ENCODE measurements around the gene CCDC50. TPM values are rescaled to one million over a fixed set of nuclear protein-coding genes. Genes with fewer than 3 reads are reported as not detected.

Gene CCDC50
- total RNA-seq, 1 experiment from 2014 or later: 21.0 TPM

DNA sequence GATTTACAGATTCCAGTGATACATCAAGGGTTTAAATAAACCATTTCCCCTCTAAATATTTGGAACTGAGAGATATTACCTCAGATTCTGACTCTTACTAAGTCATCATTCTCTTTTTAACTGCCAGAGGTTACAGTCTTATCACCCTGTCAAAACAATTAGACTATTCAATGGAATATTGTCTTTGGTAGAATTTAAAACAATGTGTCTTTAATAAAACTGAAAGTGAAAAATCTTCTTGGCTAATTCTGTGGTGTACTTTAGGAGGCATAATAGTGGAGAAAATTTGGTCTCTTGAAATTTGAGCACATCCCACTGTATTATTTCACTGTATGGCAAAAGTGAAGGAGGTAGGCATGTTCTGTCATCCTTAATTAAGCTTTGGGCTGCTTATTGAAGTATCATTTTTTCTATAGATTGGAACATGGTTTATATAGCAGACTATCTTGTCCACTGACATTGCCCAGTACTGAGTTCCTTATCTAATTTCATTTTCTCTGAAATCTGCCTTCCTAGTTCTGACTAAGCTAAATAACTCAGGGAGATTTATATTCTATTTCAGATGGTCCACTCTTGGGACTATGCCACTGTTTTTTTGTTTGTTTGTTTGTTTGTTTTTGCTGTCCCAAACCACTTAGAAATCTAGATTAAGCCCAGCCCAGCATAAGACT lies 49.1 kb downstream of the CCDC50 start:
- no peak overlapping the region for H3K23ac ChIP-seq (ENCODE audit: insufficient read length, low read depth, low read length)
- H3K4me1 ChIP-seq (ENCODE audit: insufficient read depth, low read length): no peaks in the 10 kb centered on the region; the same call in 1 of the 2 replicates
- H2BK5ac ChIP-seq (ENCODE audit: insufficient read length, low read length): no peak overlapping the region
- H3K4ac ChIP-seq (ENCODE audit: low read depth, low read length): no peak overlapping the region
- H4K5ac ChIP-seq (ENCODE audit: insufficient read length, low read depth, low read length): no peak overlapping the region
- Mint-ChIP-seq H3K9me3 (no peaks in the 10 kb centered on the region), H3K27ac (peak overlapping the region in 1 of 3 experiments; percentile 13; a peak in 1 of 7 replicates), H3K4me1 (peaks cover 20 to 22% of the 10 kb centered on the region in 2 experiments), H3K27me3 (ENCODE audit: low read depth) (no peaks in the 10 kb centered on the region), H3K4me3 (no peak overlapping the region), H3K36me3 (ENCODE audit: insufficient read depth in 1 of 3, low read depth in 3 of 3) (peaks cover 11 to 29% (median 19%) of the 10 kb centered on the region in 3 experiments)
- H3K27me3 ChIP-seq (ENCODE audit: insufficient read depth, low read length): no peaks in the 10 kb centered on the region; the same call in 1 of the 2 replicates
- H4K91ac ChIP-seq (ENCODE audit: insufficient read length, low read depth, low read length): no peak overlapping the region
- H4K8ac ChIP-seq (replicated peaks; ENCODE audit: insufficient read length, low read depth, low read length): no peak overlapping the region
- no peaks in the 10 kb centered on the region for H3K79me2 ChIP-seq (ENCODE audit: insufficient read depth, low read length)
- H3K79me1 ChIP-seq (ENCODE audit: insufficient read depth, low read depth, low read length, poor library complexity, severe bottlenecking): no peaks in the 10 kb centered on the region
- no peak overlapping the region for H3T11ph ChIP-seq (ENCODE audit: low read length)
- H3K14ac ChIP-seq (ENCODE audit: insufficient read depth, low read length): no peak overlapping the region
- no peaks in the 10 kb centered on the region for H4K20me1 ChIP-seq (ENCODE audit: control insufficient read depth, insufficient read depth, insufficient read length)
- no peak overlapping the region for H2AK5ac ChIP-seq (ENCODE audit: insufficient read length, low read length)
- no peaks in the 10 kb centered on the region for H3K23me2 ChIP-seq (ENCODE audit: insufficient read length, low read depth, low read length, poor library complexity, severe bottlenecking)
- no peak overlapping the region for H3K56ac ChIP-seq (ENCODE audit: insufficient read length, low read depth, low read length)
- no peak overlapping the region for H2BK20ac ChIP-seq (ENCODE audit: low read depth, low read length, poor library complexity, severe bottlenecking)
- no peak overlapping the region for H3K9ac ChIP-seq (ENCODE audit: extremely low read depth, insufficient read length, low read length)
- H2BK12ac ChIP-seq (ENCODE audit: insufficient read length, low read depth, low read length): no peak overlapping the region
- no peak overlapping the region for H3K18ac ChIP-seq (ENCODE audit: insufficient read length, low read depth, low read length)
- H3K9me3 ChIP-seq (ENCODE audit: control insufficient read depth, low read depth, low read length): no peaks in the 10 kb centered on the region
- no peak overlapping the region for H2BK15ac ChIP-seq (ENCODE audit: low read depth, low read length)
- H3K4me2 ChIP-seq (ENCODE audit: insufficient read depth, insufficient read length, low read length): no peak overlapping the region
- TF ChIP-seq, protein P1, sequence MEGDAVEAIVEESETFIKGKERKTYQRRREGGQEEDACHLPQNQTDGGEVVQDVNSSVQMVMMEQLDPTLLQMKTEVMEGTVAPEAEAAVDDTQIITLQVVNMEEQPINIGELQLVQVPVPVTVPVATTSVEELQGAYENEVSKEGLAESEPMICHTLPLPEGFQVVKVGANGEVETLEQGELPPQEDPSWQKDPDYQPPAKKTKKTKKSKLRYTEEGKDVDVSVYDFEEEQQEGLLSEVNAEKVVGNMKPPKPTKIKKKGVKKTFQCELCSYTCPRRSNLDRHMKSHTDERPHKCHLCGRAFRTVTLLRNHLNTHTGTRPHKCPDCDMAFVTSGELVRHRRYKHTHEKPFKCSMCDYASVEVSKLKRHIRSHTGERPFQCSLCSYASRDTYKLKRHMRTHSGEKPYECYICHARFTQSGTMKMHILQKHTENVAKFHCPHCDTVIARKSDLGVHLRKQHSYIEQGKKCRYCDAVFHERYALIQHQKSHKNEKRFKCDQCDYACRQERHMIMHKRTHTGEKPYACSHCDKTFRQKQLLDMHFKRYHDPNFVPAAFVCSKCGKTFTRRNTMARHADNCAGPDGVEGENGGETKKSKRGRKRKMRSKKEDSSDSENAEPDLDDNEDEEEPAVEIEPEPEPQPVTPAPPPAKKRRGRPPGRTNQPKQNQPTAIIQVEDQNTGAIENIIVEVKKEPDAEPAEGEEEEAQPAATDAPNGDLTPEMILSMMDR (conservative IDR thresholded peaks at IDR 0.05): no peak
- H2AFZ ChIP-seq (ENCODE audit: low read length): no peak overlapping the region
- no peak for DNase-seq
- no peak overlapping the region for H2BK120ac ChIP-seq (ENCODE audit: low read depth, low read length, poor library complexity, severe bottlenecking)
- H3K27ac ChIP-seq (ENCODE audit: insufficient read length, low read depth, low read length): no peak overlapping the region

Data from H9 (cell line).